CD14-positive monocyte (primary cell): ENCODE data around the gene KLC4. TPM values are rescaled to one million over a fixed set of nuclear protein-coding genes. Genes with fewer than 3 reads are reported as not detected.
A peak's percentile ranks its signal among the peaks of the same experiment; 100 is the strongest.

ENCODE experiments used
- DNase-seq, 3 donors: peaks; one replicate each; pipeline ENCODE4 v3.0.0-alpha.2; 2011 to 2022
- H2AFZ ChIP-seq: 2 replicates; pipeline ENCODE4 v1.6.0; 2012; ENCODE audit warnings: mild to moderate bottlenecking, low read depth, low read length, inconsistent platforms; ENCODE audit not compliant: insufficient read depth, poor library complexity, severe bottlenecking
- H3K27ac ChIP-seq, 2 donors: 1 replicate in 1 of 2; 2 replicates in 1 of 2; pipeline ENCODE4 v1.5.1; 2012 to 2013; ENCODE audit warnings: low read length in 2 of 2, control low read depth in 1 of 2, inconsistent platforms in 1 of 2, low read depth in 1 of 2, mild to moderate bottlenecking in 1 of 2
- H3K27me3 ChIP-seq, 2 donors: one replicate each; pipeline versions ENCODE4 v1.6.0 to v1.6.1; 2011 to 2013; ENCODE audit warnings: low read length in 2 of 2; ENCODE audit not compliant: control insufficient read depth in 2 of 2, insufficient read depth in 2 of 2
- H3K36me3 ChIP-seq, 2 donors: replicated peaks in 1 of 2; 1 replicate in 1 of 2; 2 replicates in 1 of 2; pipeline versions ENCODE4 v1.5.1 to v1.6.1; 2012 to 2013; ENCODE audit warnings: low read length in 2 of 2, control low read depth in 1 of 2, inconsistent platforms in 1 of 2, mild to moderate bottlenecking in 1 of 2; ENCODE audit not compliant: insufficient read depth in 2 of 2, control insufficient read depth in 1 of 2
- H3K4me1 ChIP-seq, 2 donors: 1 replicate in 1 of 2; 2 replicates in 1 of 2; pipeline versions ENCODE4 v1.5.1 to v1.6.1; 2012 to 2013; ENCODE audit warnings: low read length in 2 of 2, control low read depth in 1 of 2, inconsistent platforms in 1 of 2, mild to moderate bottlenecking in 1 of 2, moderate library complexity in 1 of 2; ENCODE audit not compliant: insufficient read depth in 2 of 2, control insufficient read depth in 1 of 2
- H3K4me2 ChIP-seq: replicated peaks from 2 replicates; pipeline ENCODE3; 2012; ENCODE audit warnings: low read length, moderate library complexity, mild to moderate bottlenecking; ENCODE audit not compliant: poor library complexity, severe bottlenecking; ENCODE audit errors: extremely low read depth
- H3K4me3 ChIP-seq, 3 experiments: fragments of 200-600 bp in 1 of 3; sonication (generic) in 1 of 3; replicated peaks in 1 of 3; 1 replicate in 2 of 3; 2 replicates in 1 of 3; pipeline ENCODE4 v1.5.1; 2011 to 2013; ENCODE audit warnings: low read length in 3 of 3, mild to moderate bottlenecking in 3 of 3, control low read depth in 2 of 3, low read depth in 2 of 3, inconsistent platforms in 1 of 3, moderate library complexity in 1 of 3
- H3K79me2 ChIP-seq: 2 replicates; pipeline ENCODE4 v1.6.0; 2012; ENCODE audit warnings: mild to moderate bottlenecking, control low read depth, inconsistent platforms, low read length, moderate library complexity; ENCODE audit not compliant: insufficient read depth
- H3K9ac ChIP-seq: 2 replicates; pipeline ENCODE4 v1.6.0; 2017; ENCODE audit warnings: low read length, mild to moderate bottlenecking; ENCODE audit not compliant: insufficient read depth, poor library complexity, severe bottlenecking
- H3K9me3 ChIP-seq, 2 donors: replicated peaks in 1 of 2; 1 replicate in 1 of 2; 2 replicates in 1 of 2; pipeline versions ENCODE4 v1.5.1 to v1.6.1; 2012 to 2013; ENCODE audit warnings: low read length in 2 of 2, control low read depth in 1 of 2; ENCODE audit not compliant: control insufficient read depth in 1 of 2, insufficient read depth in 1 of 2
- H4K20me1 ChIP-seq: 2 replicates; pipeline ENCODE4 v1.6.0; 2012; ENCODE audit warnings: mild to moderate bottlenecking, low read length, control low read depth, moderate library complexity; ENCODE audit not compliant: insufficient read depth
- H3K27ac Mint-ChIP-seq, 7 donors: one replicate each; pipeline ENCODE4 v1.8.0; 2020; ENCODE audit warnings: mild to moderate bottlenecking in 7 of 7, mixed read lengths in 7 of 7, moderate library complexity in 6 of 7, inconsistent platforms in 2 of 7
- H3K27me3 Mint-ChIP-seq, 3 donors: one replicate each; pipeline ENCODE4 v1.8.0; 2021 to 2022; ENCODE audit warnings: low read depth in 3 of 3, mild to moderate bottlenecking in 3 of 3, mixed read lengths in 3 of 3, moderate library complexity in 3 of 3, inconsistent platforms in 1 of 3
- H3K36me3 Mint-ChIP-seq, 2 donors: one replicate each; pipeline ENCODE4 v1.8.0; 2020; ENCODE audit warnings: mixed read lengths in 2 of 2, inconsistent platforms in 1 of 2, mild to moderate bottlenecking in 1 of 2
- H3K4me1 Mint-ChIP-seq: one replicate; pipeline ENCODE4 v1.8.0; 2020; ENCODE audit warnings: mild to moderate bottlenecking, mixed read lengths
- H3K4me3 Mint-ChIP-seq, 2 donors: one replicate each; pipeline ENCODE4 v1.8.0; 2020; ENCODE audit warnings: mild to moderate bottlenecking in 2 of 2, mixed read lengths in 2 of 2, moderate library complexity in 1 of 2
- H3K9me3 Mint-ChIP-seq, 7 donors: one replicate each; pipeline ENCODE4 v1.8.0; 2020 to 2022; ENCODE audit warnings: mixed read lengths in 7 of 7, mild to moderate bottlenecking in 6 of 7, moderate library complexity in 6 of 7, inconsistent platforms in 2 of 7
- WGBS: methylation state at CpG from one replicate; pipeline ENCODE4 v1.1.5; 2013; ENCODE audit warnings: missing lambda C conversion rate; ENCODE audit not compliant: insufficient coverage; 5-methylcytosine and 5-hydroxymethylcytosine counted together
- intact Hi-C, 2 donors: fragments of 100-400 bp; cut with micrococcal nuclease; formaldehyde crosslinking; loops; one replicate each; pipeline versions ENCODE4 v1.15.0 to v1.15.1; 2023
- polyA plus RNA-seq, 3 donors: library from polyadenylated mRNA; depleted of rRNA in 1 of 3; unstranded in 2 of 3; stranded (reverse) in 1 of 3; fragments of 300-500 nt in 2 of 3; fragments of >200 nt in 1 of 3; fragmentation: Illumina TruSeq in 2 of 3; gene quantifications; 1 replicate in 2 of 3; 2 replicates in 1 of 3; pipeline ENCODE4 v1.2.3, GENCODE V29; 2012 to 2021
- TF ChIP-seq, protein P1 (sequence below): fragments of 200-600 bp; IDR thresholded peaks from one replicate; pipeline ENCODE4 v1.8.0; 2022; ENCODE audit warnings: antibody characterized with exemption, mild to moderate bottlenecking

Gene KLC4
- polyA plus RNA-seq, 3 donors = 6.0 to 16.2 (median 6.1) TPM

DNA sequence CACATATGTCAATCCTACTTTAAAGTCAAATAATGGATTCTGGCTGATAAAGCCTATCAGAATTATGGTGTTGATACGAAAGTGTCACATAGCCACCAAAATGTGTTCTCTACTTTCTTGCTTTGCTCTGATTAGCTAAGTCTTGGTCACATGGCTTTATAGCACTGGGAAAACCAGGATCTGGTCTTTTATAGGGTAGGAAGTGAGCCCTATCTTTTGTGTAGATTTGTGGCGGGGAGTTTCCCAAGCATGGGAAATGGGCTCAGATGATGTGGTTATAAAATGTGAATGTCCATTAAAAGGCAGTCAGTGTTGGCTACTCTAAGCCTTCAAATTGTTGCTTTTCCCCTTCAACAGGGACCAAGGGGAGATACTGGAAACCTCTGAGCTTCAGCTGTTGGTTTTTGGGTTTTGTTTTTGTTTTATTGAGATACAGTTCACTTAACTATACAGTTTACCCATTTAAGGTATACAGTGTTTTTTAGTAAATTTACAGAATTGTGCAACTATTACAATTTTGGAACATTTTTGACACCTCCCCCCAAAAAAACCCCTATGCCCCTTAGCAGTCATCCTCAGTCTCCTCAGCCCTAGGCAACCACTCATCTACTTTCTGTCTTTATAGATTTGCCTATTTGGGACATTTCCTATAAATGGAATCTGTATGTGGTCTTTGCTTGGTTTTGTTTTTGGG lies 25.8 kb upstream of the KLC4 start:
- peaks cover 0 to 3% (median 0%) of the 10 kb centered on the region in 7 donors for H3K9me3 Mint-ChIP-seq
- peaks cover 52 to 90% of the 10 kb centered on the region in 2 donors for H3K36me3 Mint-ChIP-seq
- H3K27me3 Mint-ChIP-seq = peaks cover 0 to 5% (median 0%) of the 10 kb centered on the region in 3 donors
- Histone ChIP-seq H3K27me3 (no peaks in the 10 kb centered on the region), H2AFZ (no peak overlapping the region), H3K27ac (peak overlapping the region in 1 of 2 donors; percentile 6), H3K9ac (no peak overlapping the region), H3K36me3 (peaks cover 53 to 87% of the 10 kb centered on the region in 2 donors), H3K4me1 (no peaks in the 10 kb centered on the region), H3K4me2 (no peak overlapping the region), H3K4me3 (no peak overlapping the region), H4K20me1 (no peaks in the 10 kb centered on the region), H3K79me2 (no peaks in the 10 kb centered on the region), H3K9me3 (no peaks in the 10 kb centered on the region)
- H3K4me1 Mint-ChIP-seq = no peaks in the 10 kb centered on the region
- DNase-seq = no peak
- intact Hi-C loops = no loop called here
- WGBS = 100% methylated on average over 1 of the region's 2 CpGs
- TF ChIP-seq, protein P1, sequence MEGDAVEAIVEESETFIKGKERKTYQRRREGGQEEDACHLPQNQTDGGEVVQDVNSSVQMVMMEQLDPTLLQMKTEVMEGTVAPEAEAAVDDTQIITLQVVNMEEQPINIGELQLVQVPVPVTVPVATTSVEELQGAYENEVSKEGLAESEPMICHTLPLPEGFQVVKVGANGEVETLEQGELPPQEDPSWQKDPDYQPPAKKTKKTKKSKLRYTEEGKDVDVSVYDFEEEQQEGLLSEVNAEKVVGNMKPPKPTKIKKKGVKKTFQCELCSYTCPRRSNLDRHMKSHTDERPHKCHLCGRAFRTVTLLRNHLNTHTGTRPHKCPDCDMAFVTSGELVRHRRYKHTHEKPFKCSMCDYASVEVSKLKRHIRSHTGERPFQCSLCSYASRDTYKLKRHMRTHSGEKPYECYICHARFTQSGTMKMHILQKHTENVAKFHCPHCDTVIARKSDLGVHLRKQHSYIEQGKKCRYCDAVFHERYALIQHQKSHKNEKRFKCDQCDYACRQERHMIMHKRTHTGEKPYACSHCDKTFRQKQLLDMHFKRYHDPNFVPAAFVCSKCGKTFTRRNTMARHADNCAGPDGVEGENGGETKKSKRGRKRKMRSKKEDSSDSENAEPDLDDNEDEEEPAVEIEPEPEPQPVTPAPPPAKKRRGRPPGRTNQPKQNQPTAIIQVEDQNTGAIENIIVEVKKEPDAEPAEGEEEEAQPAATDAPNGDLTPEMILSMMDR = no peak
- H3K27ac Mint-ChIP-seq = peak overlapping the region in 1 of 7 donors; percentile 22
- H3K4me3 Mint-ChIP-seq = no peak overlapping the region

DNA sequence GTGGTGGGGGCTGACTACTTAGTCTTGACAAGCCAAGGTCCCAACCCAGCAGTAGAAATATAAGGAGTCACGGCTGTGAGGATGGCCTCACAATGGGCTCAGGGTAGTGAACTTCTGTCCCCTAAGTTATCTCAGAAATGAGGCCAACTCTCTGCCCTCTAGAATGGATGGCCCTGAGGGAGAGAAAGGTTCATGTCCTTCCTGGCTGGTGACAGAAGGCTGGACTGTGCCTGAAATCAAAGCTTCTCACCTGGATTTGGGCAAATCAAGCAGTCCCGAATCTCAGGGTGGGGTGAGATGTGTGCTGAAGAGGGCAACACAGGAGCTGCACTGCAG lies 25.3 kb upstream of the KLC4 start:
- H3K9me3 ChIP-seq = no peaks in the 10 kb centered on the region
- Mint-ChIP-seq H3K4me3 (no peak overlapping the region), H3K27ac (peak overlapping the region in 1 of 7 donors; percentile 35), H3K4me1 (no peaks in the 10 kb centered on the region), H3K9me3 (peaks cover 0 to 3% (median 0%) of the 10 kb centered on the region in 7 donors), H3K36me3 (peaks cover 50 to 90% of the 10 kb centered on the region in 2 donors), H3K27me3 (peaks cover 0 to 7% (median 0%) of the 10 kb centered on the region in 3 donors)
- intact Hi-C loops = no loop called here
- peaks cover 49 to 87% of the 10 kb centered on the region in 2 donors for H3K36me3 ChIP-seq
- H3K4me3 ChIP-seq = no peak overlapping the region
- no peaks in the 10 kb centered on the region for H3K4me1 ChIP-seq
- H3K27me3 ChIP-seq = no peaks in the 10 kb centered on the region
- 100% methylated on average over 1 of the region's 2 CpGs for WGBS
- no peak overlapping the region for H3K27ac ChIP-seq
- H3K9ac ChIP-seq = no peak overlapping the region
- no peaks in the 10 kb centered on the region for H3K79me2 ChIP-seq
- no peak overlapping the region for H2AFZ ChIP-seq
- TF ChIP-seq, protein P1 = no peak
- no peaks in the 10 kb centered on the region for H4K20me1 ChIP-seq
- no peak overlapping the region for H3K4me2 ChIP-seq
- no peak for DNase-seq
